DOHH2 (cell line): ENCODE data around the gene QSOX2.

ENCODE experiments used
- H3F3A ChIP-seq: fragments of 200-600 bp; sonication (generic), shearing (Covaris generic); 2 replicates; pipeline ENCODE4 v1.6.0; 2016; ENCODE audit warnings: antibody characterized with exemption, mild to moderate bottlenecking; ENCODE audit not compliant: control insufficient read depth, insufficient read depth
- H3K27ac ChIP-seq: fragments of 200-600 bp; sonication (generic); 2 replicates; pipeline ENCODE4 v1.5.1; 2014; ENCODE audit warnings: low read depth, mild to moderate bottlenecking, low read length, moderate library complexity
- H3K27me3 ChIP-seq: fragments of 200-600 bp; sonication (generic); 2 replicates; pipeline ENCODE4 v1.6.1; 2014; ENCODE audit warnings: mild to moderate bottlenecking, low read length, mixed read lengths; ENCODE audit not compliant: control insufficient read depth
- H3K36me3 ChIP-seq: fragments of 200-600 bp; sonication (generic); 2 replicates; pipeline ENCODE4 v1.6.1; 2014; ENCODE audit warnings: mild to moderate bottlenecking, low read length, moderate library complexity, mixed read lengths; ENCODE audit not compliant: control insufficient read depth
- H3K4me1 ChIP-seq: fragments of 200-600 bp; sonication (generic); 2 replicates; pipeline ENCODE4 v1.6.1; 2014; ENCODE audit warnings: mild to moderate bottlenecking, low read length, mixed read lengths; ENCODE audit not compliant: control insufficient read depth
- H3K4me2 ChIP-seq: fragments of 200-600 bp; sonication (generic); 2 replicates; pipeline ENCODE4 v1.6.0; 2014; ENCODE audit warnings: mild to moderate bottlenecking, low read length, moderate library complexity
- H3K4me3 ChIP-seq: fragments of 200-600 bp; sonication (generic); 2 replicates; pipeline ENCODE4 v1.5.1; 2014; ENCODE audit warnings: mild to moderate bottlenecking, low read length, mixed read lengths
- H3K79me2 ChIP-seq: fragments of 200-600 bp; sonication (generic); 2 replicates; pipeline ENCODE4 v1.6.1; 2014; ENCODE audit warnings: mild to moderate bottlenecking, low read length, mixed read lengths; ENCODE audit not compliant: control insufficient read depth
- H3K9me2 ChIP-seq: fragments of 200-600 bp; sonication (generic); replicated peaks from 2 replicates; pipeline ENCODE4 v1.6.1; 2014; ENCODE audit warnings: mild to moderate bottlenecking, low read length, mixed read lengths; ENCODE audit not compliant: control insufficient read depth
- H3K9me3 ChIP-seq: fragments of 200-600 bp; sonication (generic); 2 replicates; pipeline ENCODE4 v1.6.1; 2014; ENCODE audit warnings: antibody characterized with exemption, low read length, mixed read lengths; ENCODE audit not compliant: control insufficient read depth, insufficient read depth
- H4K20me1 ChIP-seq: fragments of 200-600 bp; sonication (generic); 2 replicates; pipeline ENCODE4 v1.6.0; 2014; ENCODE audit warnings: low read depth, mild to moderate bottlenecking, antibody characterized with exemption, low read length, moderate library complexity; ENCODE audit not compliant: control insufficient read depth, insufficient read depth
- EZH2phosphoT487 ChIP-seq: fragments of 200-600 bp; sonication (generic); IDR thresholded peaks from 2 replicates; pipeline ENCODE4 v1.6.1; 2017; ENCODE audit warnings: borderline replicate concordance, mild to moderate bottlenecking, antibody characterized with exemption, low read length, moderate library complexity, mixed read lengths
- TF ChIP-seq, protein P1 (sequence below): fragments of 200-600 bp; sonication (generic); IDR thresholded peaks from one replicate; pipeline ENCODE4 v1.5.1; 2014; ENCODE audit warnings: antibody characterized with exemption, mild to moderate bottlenecking, low read depth, low read length; ENCODE audit not compliant: poor library complexity, severe bottlenecking

Gene QSOX2

DNA sequence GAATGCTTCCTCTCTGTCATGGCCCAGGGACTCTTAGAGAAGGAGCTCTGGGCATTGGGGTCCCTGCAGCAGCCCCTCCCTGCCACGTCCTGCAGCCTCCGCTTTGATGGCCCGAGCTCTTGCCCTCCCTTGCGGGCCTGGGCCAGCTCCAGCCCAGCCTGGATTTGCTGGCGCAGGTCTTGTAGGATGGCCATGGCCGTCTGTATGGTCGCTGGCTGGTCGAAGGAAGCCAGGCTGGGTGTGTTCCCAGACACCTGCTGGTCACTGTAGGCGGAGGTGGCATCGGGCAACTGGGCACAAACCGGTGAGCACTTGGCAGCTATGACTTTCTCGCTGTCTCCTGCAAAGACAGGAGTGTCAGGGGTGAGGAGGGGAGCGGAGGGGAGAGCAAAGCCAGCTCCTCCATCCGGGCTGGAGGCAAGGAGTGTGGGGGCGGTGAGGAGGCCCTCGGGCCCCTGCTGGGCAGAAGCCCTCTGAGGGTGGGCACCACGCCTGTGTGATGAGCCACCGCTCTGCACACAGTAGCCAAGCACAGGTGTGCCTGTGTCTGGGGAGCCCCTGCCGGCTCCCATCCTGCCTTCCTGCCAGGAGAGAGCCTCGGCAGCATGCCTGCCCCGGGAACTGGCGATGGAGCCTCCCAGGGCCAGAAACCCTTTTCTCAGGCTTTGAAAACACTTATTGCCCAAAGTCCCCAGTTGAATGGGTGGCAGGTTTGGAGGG lies 45.9 kb upstream of the QSOX2 start:
- Histone ChIP-seq H3K4me2 (no peak overlapping the region), H3K9me2 (no peaks in the 10 kb centered on the region), H3K36me3 (no peaks in the 10 kb centered on the region), H3K79me2 (no peaks in the 10 kb centered on the region), H3K4me1 (0 out of 2 replicates have a peak, but pooled peaks cover 5% of the 10 kb centered on the region), H3K27me3 (no peaks in the 10 kb centered on the region; the same call in 1 of the 2 replicates), H3K9me3 (peaks cover 12% of the 10 kb centered on the region; the same call in 1 of the 2 replicates), H4K20me1 (peaks cover 7% of the 10 kb centered on the region; the same call in 1 of the 2 replicates), H3K27ac (no peak overlapping the region), H3F3A (peaks cover 3% of the 10 kb centered on the region; the same call in 1 of the 2 replicates), H3K4me3 (no peak overlapping the region)
- TF ChIP-seq EZH2phosphoT487, result no peak
- TF ChIP-seq, protein P1, sequence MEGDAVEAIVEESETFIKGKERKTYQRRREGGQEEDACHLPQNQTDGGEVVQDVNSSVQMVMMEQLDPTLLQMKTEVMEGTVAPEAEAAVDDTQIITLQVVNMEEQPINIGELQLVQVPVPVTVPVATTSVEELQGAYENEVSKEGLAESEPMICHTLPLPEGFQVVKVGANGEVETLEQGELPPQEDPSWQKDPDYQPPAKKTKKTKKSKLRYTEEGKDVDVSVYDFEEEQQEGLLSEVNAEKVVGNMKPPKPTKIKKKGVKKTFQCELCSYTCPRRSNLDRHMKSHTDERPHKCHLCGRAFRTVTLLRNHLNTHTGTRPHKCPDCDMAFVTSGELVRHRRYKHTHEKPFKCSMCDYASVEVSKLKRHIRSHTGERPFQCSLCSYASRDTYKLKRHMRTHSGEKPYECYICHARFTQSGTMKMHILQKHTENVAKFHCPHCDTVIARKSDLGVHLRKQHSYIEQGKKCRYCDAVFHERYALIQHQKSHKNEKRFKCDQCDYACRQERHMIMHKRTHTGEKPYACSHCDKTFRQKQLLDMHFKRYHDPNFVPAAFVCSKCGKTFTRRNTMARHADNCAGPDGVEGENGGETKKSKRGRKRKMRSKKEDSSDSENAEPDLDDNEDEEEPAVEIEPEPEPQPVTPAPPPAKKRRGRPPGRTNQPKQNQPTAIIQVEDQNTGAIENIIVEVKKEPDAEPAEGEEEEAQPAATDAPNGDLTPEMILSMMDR, result no peak

DNA sequence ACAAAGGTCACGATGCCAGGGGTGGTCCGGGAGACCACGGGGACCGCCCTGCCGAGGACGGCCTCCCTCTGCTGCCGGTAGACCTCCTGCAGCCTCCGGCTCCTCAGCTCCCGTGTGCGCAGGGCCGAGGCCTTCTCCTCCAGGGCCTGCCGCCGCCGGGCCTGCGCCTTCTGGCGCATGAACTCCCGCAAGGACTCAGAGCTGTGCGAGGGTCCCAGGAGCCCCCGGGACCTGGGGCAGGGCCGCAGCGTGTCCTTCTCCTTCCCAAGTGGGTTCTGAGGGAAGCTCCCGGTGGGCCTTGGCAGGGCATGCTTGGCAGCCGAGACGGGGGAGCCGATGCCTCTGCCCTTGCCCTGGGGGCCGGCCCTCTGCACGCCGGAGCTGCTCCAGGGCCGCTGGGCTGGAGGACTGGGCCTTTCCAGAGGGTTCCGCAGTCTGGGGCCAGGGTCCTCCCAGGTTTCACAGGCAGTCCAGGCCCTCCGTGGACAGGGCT lies 44.9 kb upstream of the QSOX2 start:
- Histone ChIP-seq H3K4me1 (0 out of 2 replicates have a peak, but pooled peaks cover 5% of the 10 kb centered on the region), H3K4me2 (no peak overlapping the region), H3K9me3 (peaks cover 12% of the 10 kb centered on the region; the same call in 1 of the 2 replicates), H3K9me2 (no peaks in the 10 kb centered on the region), H4K20me1 (peaks cover 7% of the 10 kb centered on the region; the same call in 1 of the 2 replicates), H3K79me2 (no peaks in the 10 kb centered on the region), H3K4me3 (no peak overlapping the region), H3K27ac (no peak overlapping the region), H3K36me3 (no peaks in the 10 kb centered on the region), H3K27me3 (no peaks in the 10 kb centered on the region; the same call in 1 of the 2 replicates), H3F3A (peaks cover 3% of the 10 kb centered on the region; the same call in 1 of the 2 replicates)
- no peak for TF ChIP-seq EZH2phosphoT487
- TF ChIP-seq, protein P1, result no peak

DNA sequence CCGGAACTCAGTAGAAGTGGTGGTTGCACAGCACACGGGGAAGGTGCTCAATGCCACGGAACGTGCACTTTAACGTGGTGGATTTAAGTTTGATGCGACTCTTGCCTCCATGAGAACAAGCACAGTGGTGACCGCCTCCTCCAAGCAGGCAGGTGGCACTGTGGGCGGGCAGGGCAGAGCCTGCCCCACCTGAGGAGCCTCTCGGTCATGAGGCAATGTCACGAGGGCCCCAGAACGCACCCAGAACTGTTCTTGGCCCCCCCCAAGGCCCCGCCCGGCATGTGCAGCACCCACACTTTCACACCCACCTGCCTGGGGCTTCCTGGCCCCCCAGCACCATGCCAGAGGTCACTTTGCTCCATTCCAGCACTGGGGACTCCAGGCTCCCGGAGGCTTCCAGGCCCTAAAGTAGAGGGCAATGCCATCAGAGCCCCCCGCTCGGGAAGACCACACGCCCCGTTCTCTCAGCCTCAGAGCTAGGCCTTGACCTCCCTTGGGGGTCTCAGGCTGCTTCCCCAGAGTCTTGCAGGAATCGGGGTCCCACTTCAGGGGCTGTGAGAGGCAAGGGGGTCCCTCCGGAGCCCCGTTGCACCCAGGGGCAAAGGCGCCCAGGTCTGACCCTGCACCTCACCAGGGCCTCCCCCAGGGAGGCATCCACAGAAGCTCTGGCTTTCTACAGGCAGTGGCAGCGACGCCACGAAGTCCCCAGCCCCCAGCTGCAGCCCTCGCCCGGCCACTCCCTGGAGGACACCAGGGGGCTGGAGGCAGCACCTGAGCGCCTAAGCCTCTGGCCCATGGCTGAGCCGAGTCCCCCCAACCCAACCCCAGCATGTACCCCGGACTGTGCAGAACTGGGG lies 44.3 kb upstream of the QSOX2 start:
- TF ChIP-seq, protein P1, result no peak
- TF ChIP-seq EZH2phosphoT487, result no peak
- Histone ChIP-seq H3K27ac (no peak overlapping the region), H4K20me1 (peaks cover 7% of the 10 kb centered on the region; the same call in 1 of the 2 replicates), H3K27me3 (no peaks in the 10 kb centered on the region; the same call in 1 of the 2 replicates), H3K4me3 (no peak overlapping the region), H3K79me2 (no peaks in the 10 kb centered on the region), H3F3A (peaks cover 3% of the 10 kb centered on the region; the same call in 1 of the 2 replicates), H3K4me2 (no peak overlapping the region), H3K9me3 (peaks cover 12% of the 10 kb centered on the region; the same call in 1 of the 2 replicates), H3K4me1 (0 out of 2 replicates have a peak, but pooled peaks cover 5% of the 10 kb centered on the region), H3K9me2 (no peaks in the 10 kb centered on the region), H3K36me3 (no peaks in the 10 kb centered on the region)
